Spleen (tissue), 11 donors: ENCODE data around the gene SHOX. TPM values are rescaled to one million over a fixed set of nuclear protein-coding genes. Genes with fewer than 3 reads are reported as not detected.

Experiments
- DNase-seq: peaks from one replicate; pipeline ENCODE4 v3.0.0-alpha.2; 2020
- H3K27ac ChIP-seq, 8 donors: fragments of 200-600 bp; sonication (generic) in 7 of 8; 1 replicate in 4 of 8; 2 replicates in 4 of 8; pipeline versions ENCODE4 v1.5.0 to v1.8.0; 2016 to 2021; ENCODE audit warnings: inconsistent platforms in 4 of 8, mild to moderate bottlenecking in 4 of 8, moderate library complexity in 1 of 8
- H3K27me3 ChIP-seq, 7 donors: fragments of 200-600 bp; sonication (generic) in 6 of 7; replicated peaks in 1 of 7; 1 replicate in 4 of 7; 2 replicates in 3 of 7; pipeline versions ENCODE4 v1.5.0 to v1.8.0; 2016 to 2021; ENCODE audit warnings: inconsistent platforms in 3 of 7, mild to moderate bottlenecking in 1 of 7
- H3K36me3 ChIP-seq, 6 donors: fragments of 200-600 bp; sonication (generic) in 5 of 6; 1 replicate in 4 of 6; 2 replicates in 2 of 6; pipeline versions ENCODE4 v1.5.0 to v1.8.0; 2016 to 2021; ENCODE audit warnings: inconsistent platforms in 2 of 6
- H3K4me1 ChIP-seq, 6 donors: fragments of 200-600 bp; sonication (generic) in 5 of 6; 1 replicate in 3 of 6; 2 replicates in 3 of 6; pipeline versions ENCODE4 v1.5.0 to v1.8.0; 2016 to 2021; ENCODE audit warnings: inconsistent platforms in 3 of 6
- H3K4me3 ChIP-seq, 8 donors: fragments of 200-600 bp; sonication (generic) in 7 of 8; 1 replicate in 4 of 8; 2 replicates in 4 of 8; pipeline versions ENCODE4 v1.5.0 to v1.8.0; 2016 to 2021; ENCODE audit warnings: inconsistent platforms in 4 of 8, mild to moderate bottlenecking in 4 of 8, moderate library complexity in 2 of 8
- H3K9me3 ChIP-seq, 8 donors: fragments of 200-600 bp; sonication (generic) in 7 of 8; 1 replicate in 4 of 8; 2 replicates in 4 of 8; pipeline versions ENCODE4 v1.5.0 to v1.8.0; 2016 to 2021; ENCODE audit warnings: inconsistent platforms in 4 of 8
- CTCF ChIP-seq, 11 experiments: fragments of 200-600 bp in 7 of 11; fragments of 450-650 bp in 4 of 11; sonication (generic) in 4 of 11; IDR thresholded peaks in 8 of 11; conservative IDR thresholded peaks in 3 of 11; 1 replicate in 7 of 11; 2 replicates in 4 of 11; pipeline versions ENCODE4 v1.4.0 to v1.8.0; 2016 to 2021; ENCODE audit warnings: antibody characterized with exemption in 11 of 11, inconsistent platforms in 4 of 11, mild to moderate bottlenecking in 1 of 11
- POLR2A ChIP-seq, 3 donors: fragments of 450-650 bp; IDR thresholded peaks; one replicate each; pipeline ENCODE4 v1.5.1; 2017; ENCODE audit warnings: antibody characterized with exemption in 3 of 3, mild to moderate bottlenecking in 1 of 3
- POLR2AphosphoS5 ChIP-seq, 3 donors: sonication (generic); formaldehyde crosslinking; IDR thresholded peaks; one replicate each; pipeline ENCODE4 v1.5.1; 2017; ENCODE audit warnings: antibody characterized with exemption in 3 of 3
- WGBS, 5 donors: extraction: QIAGEN DNeasy Blood & Tissue Kit in 3 of 5; methylation state at CpG; one replicate each; pipeline versions ENCODE4 v1.1.5 to v1.1.7; 2013 to 2018; 5-methylcytosine and 5-hydroxymethylcytosine counted together
- intact Hi-C: fragments of 100-400 bp; cut with DNase I; formaldehyde crosslinking; loops from one replicate; pipeline ENCODE4 v1.15.0; 2023; ENCODE audit warnings: low total_unique reads
- polyA plus RNA-seq, 3 donors: library from polyadenylated mRNA; stranded (reverse); fragments of 200-250 nt; gene quantifications; one replicate each; pipeline ENCODE4 v1.2.1, GENCODE V29; 2013
- total RNA-seq, 7 donors: library from RNA; depleted of rRNA in 3 of 7; stranded (reverse); fragments of >200 nt in 3 of 7; fragmentation: NEBNext Ultra II Directional in 4 of 7; extraction: Animal tissue kit (Norgen Biotek cat#: 25700) in 4 of 7; gene quantifications; one replicate each; pipeline versions ENCODE4 v1.1.0 to v1.2.1, GENCODE V29; 2016 to 2021
- donor health status: healthy with polysubstance abuse.
- donor health status: DM: no; HTN: no; CAD: no; lungs with moderate emphysema.
- donor health status: DM: no; HTN: no; CAD: no.
- donor health status: Bipolar disorder and iron deficiency.
- donor health status: healthy.
- donor health status: DM: no; HTN: no; CAD: no.
- donor health status: DM: yes; HTN: yes; CAD: no.

Gene SHOX
- total and polyA plus RNA-seq, 10 donors: not detected

GRCh38 chrX:682892-683291, 52.3 kb downstream of the SHOX start:
- H3K27me3 ChIP-seq: peaks cover 0 to 4% (median 0%) of the 10 kb centered on the region in 7 donors
- H3K27ac ChIP-seq: no peak overlapping the region
- peaks cover 0 to 15% (median 0%) of the 10 kb centered on the region in 8 donors for H3K9me3 ChIP-seq
- no peak for TF ChIP-seq POLR2A (IDR thresholded peaks at IDR 0.05)
- TF ChIP-seq POLR2AphosphoS5 (IDR thresholded peaks at IDR 0.05): no peak
- TF ChIP-seq CTCF (IDR thresholded peaks at IDR 0.05 in 8 of 11, conservative IDR thresholded peaks at IDR 0.05 in 3 of 11): no peak
- H3K36me3 ChIP-seq: no peaks in the 10 kb centered on the region
- DNase-seq: no peak
- no peak overlapping the region for H3K4me3 ChIP-seq
- no peaks in the 10 kb centered on the region for H3K4me1 ChIP-seq
- 86 to 94% (median 91%) methylated on average over 8 of the region's 8 CpGs for WGBS, 5 donors
- intact Hi-C loops: no loop called here

GRCh38 chrX:683576-683975, 53.0 kb downstream of the SHOX start:
- Histone ChIP-seq H3K4me3 (no peak overlapping the region), H3K27ac (no peak overlapping the region), H3K27me3 (peaks cover 0 to 4% (median 0%) of the 10 kb centered on the region in 7 donors), H3K4me1 (no peaks in the 10 kb centered on the region), H3K36me3 (no peaks in the 10 kb centered on the region), H3K9me3 (peaks cover 0 to 15% (median 0%) of the 10 kb centered on the region in 8 donors)
- peak; percentile 40 for DNase-seq
- intact Hi-C loops: no loop called here
- TF ChIP-seq POLR2A (IDR thresholded peaks at IDR 0.05) (no peak), CTCF (IDR thresholded peaks at IDR 0.05 in 8 of 11, conservative IDR thresholded peaks at IDR 0.05 in 3 of 11) (no peak), POLR2AphosphoS5 (IDR thresholded peaks at IDR 0.05) (no peak)
- 66 to 86% (median 80%) methylated on average over 8 of the region's 8 CpGs for WGBS, 5 donors

GRCh38 chrX:685120-686032, 54.8 kb downstream of the SHOX start:
- Histone ChIP-seq H3K4me1 (no peaks in the 10 kb centered on the region), H3K36me3 (no peaks in the 10 kb centered on the region), H3K4me3 (no peak overlapping the region), H3K27me3 (peaks cover 0 to 4% (median 0%) of the 10 kb centered on the region in 7 donors), H3K27ac (no peak overlapping the region), H3K9me3 (peaks cover 0 to 20% (median 1%) of the 10 kb centered on the region in 8 donors)
- WGBS, 5 donors: 87 to 92% (median 89%) methylated on average over 13 of the region's 13 CpGs
- TF ChIP-seq POLR2AphosphoS5 (IDR thresholded peaks at IDR 0.05): no peak
- TF ChIP-seq POLR2A (IDR thresholded peaks at IDR 0.05): no peak
- TF ChIP-seq CTCF (IDR thresholded peaks at IDR 0.05 in 8 of 11, conservative IDR thresholded peaks at IDR 0.05 in 3 of 11): no peak
- peak; percentile 32 for DNase-seq
- intact Hi-C loops: no loop called here

- Histone ChIP-seq H3K9me3 (peaks cover 0 to 47% (median 9%) of the 10 kb centered on the region in 8 donors), H3K27ac (no peak overlapping the region), H3K4me1 (no peaks in the 10 kb centered on the region), H3K27me3 (no peaks in the 10 kb centered on the region), H3K36me3 (no peaks in the 10 kb centered on the region), H3K4me3 (no peak overlapping the region)
- WGBS, 5 donors: 87 to 98% (median 92%) methylated on average over 7 of the region's 7 CpGs
- TF ChIP-seq CTCF (IDR thresholded peaks at IDR 0.05 in 8 of 11, conservative IDR thresholded peaks at IDR 0.05 in 3 of 11): no peak
- no peak for TF ChIP-seq POLR2A (IDR thresholded peaks at IDR 0.05)
- no peak for TF ChIP-seq POLR2AphosphoS5 (IDR thresholded peaks at IDR 0.05)
- intact Hi-C loops: no loop called here
- no peak for DNase-seq
Observed at GRCh38 chrX:689983-690382, 59.4 kb downstream of the SHOX start.
